ENCODE measurements around the gene BCAS3.
A peak's percentile ranks its signal among the peaks of the same experiment; 100 is the strongest.

Gene BCAS3

GRCh38 chr17:60679287-60679686, 1.6 kb downstream of the BCAS3 start:
- Mint-ChIP-seq H3K27me3 (no peaks in the 10 kb centered on the region), H3K4me3 (peak overlapping the region; percentile 50), H3K36me3 (ENCODE audit: insufficient read depth) (peaks cover 30% of the 10 kb centered on the region), H3K9me3 (peaks cover 4% of the 10 kb centered on the region), H3K27ac (ENCODE audit: low read depth) (no peak overlapping the region), H3K4me1 (peaks cover 28% of the 10 kb centered on the region)
- no peak for DNase-seq (ENCODE audit: low spot score in 2 of 2)
- ATAC-seq (replicated peaks; ENCODE audit: extremely low read depth, poor library complexity, severe bottlenecking): no peak

- no peaks in the 10 kb centered on the region for H3K27me3 Mint-ChIP-seq
- H3K4me3 Mint-ChIP-seq: no peak overlapping the region
- ATAC-seq (replicated peaks; ENCODE audit: extremely low read depth, poor library complexity, severe bottlenecking) (no peak), DNase-seq (ENCODE audit: low spot score in 2 of 2) (no peak)
- H3K9me3 Mint-ChIP-seq: no peaks in the 10 kb centered on the region
- no peak overlapping the region for H3K27ac Mint-ChIP-seq (ENCODE audit: low read depth)
- peaks cover 33% of the 10 kb centered on the region for H3K4me1 Mint-ChIP-seq
- H3K36me3 Mint-ChIP-seq (ENCODE audit: insufficient read depth): peaks cover 38% of the 10 kb centered on the region
Measured at GRCh38 chr17:60680754-60681153, 3.1 kb downstream of the BCAS3 start.

GRCh38 chr17:60685437-60685836, 7.8 kb downstream of the BCAS3 start:
- peaks cover 6% of the 10 kb centered on the region for H3K4me1 Mint-ChIP-seq
- DNase-seq (ENCODE audit: low spot score in 2 of 2) (no peak), ATAC-seq (replicated peaks; ENCODE audit: extremely low read depth, poor library complexity, severe bottlenecking) (no peak)
- H3K27me3 Mint-ChIP-seq: no peaks in the 10 kb centered on the region
- no peak overlapping the region for H3K27ac Mint-ChIP-seq (ENCODE audit: low read depth)
- H3K36me3 Mint-ChIP-seq (ENCODE audit: insufficient read depth): peaks cover 47% of the 10 kb centered on the region
- H3K9me3 Mint-ChIP-seq: no peaks in the 10 kb centered on the region
- no peak overlapping the region for H3K4me3 Mint-ChIP-seq

GRCh38 chr17:60695960-60696359, 18.3 kb downstream of the BCAS3 start:
- ATAC-seq (replicated peaks; ENCODE audit: extremely low read depth, poor library complexity, severe bottlenecking): no peak
- H3K4me3 Mint-ChIP-seq: no peak overlapping the region
- peaks cover 30% of the 10 kb centered on the region for H3K36me3 Mint-ChIP-seq (ENCODE audit: insufficient read depth)

GRCh38 chr17:60699090-60699489, 21.4 kb downstream of the BCAS3 start:
- ATAC-seq (replicated peaks; ENCODE audit: extremely low read depth, poor library complexity, severe bottlenecking): no peak
- Mint-ChIP-seq H3K27me3 (no peaks in the 10 kb centered on the region), H3K36me3 (ENCODE audit: insufficient read depth) (peaks cover 17% of the 10 kb centered on the region), H3K9me3 (no peaks in the 10 kb centered on the region), H3K4me3 (no peak overlapping the region), H3K27ac (ENCODE audit: low read depth) (peak overlapping the region; percentile 47), H3K4me1 (no peaks in the 10 kb centered on the region)
- DNase-seq (ENCODE audit: low spot score in 2 of 2): no peak

More at GRCh38 chr17:60695960-60696359, 18.3 kb downstream of the BCAS3 start:
- no peaks in the 10 kb centered on the region for H3K27me3 Mint-ChIP-seq
- H3K9me3 Mint-ChIP-seq: no peaks in the 10 kb centered on the region
- no peaks in the 10 kb centered on the region for H3K4me1 Mint-ChIP-seq
- no peak for DNase-seq (ENCODE audit: low spot score in 2 of 2)
- no peak overlapping the region for H3K27ac Mint-ChIP-seq (ENCODE audit: low read depth)

- H3K27ac Mint-ChIP-seq (ENCODE audit: low read depth): no peak overlapping the region
- DNase-seq (ENCODE audit: low spot score in 2 of 2): no peak
- no peak for ATAC-seq (replicated peaks; ENCODE audit: extremely low read depth, poor library complexity, severe bottlenecking)
- H3K36me3 Mint-ChIP-seq (ENCODE audit: insufficient read depth): peaks cover 7% of the 10 kb centered on the region
- no peaks in the 10 kb centered on the region for H3K4me1 Mint-ChIP-seq
- H3K9me3 Mint-ChIP-seq: no peaks in the 10 kb centered on the region
- no peaks in the 10 kb centered on the region for H3K27me3 Mint-ChIP-seq
- H3K4me3 Mint-ChIP-seq: no peak overlapping the region
Measured at GRCh38 chr17:60704170-60704569, 26.5 kb downstream of the BCAS3 start.

- no peaks in the 10 kb centered on the region for H3K27me3 Mint-ChIP-seq
- no peak for ATAC-seq (replicated peaks; ENCODE audit: extremely low read depth, poor library complexity, severe bottlenecking)
- H3K4me1 Mint-ChIP-seq: peaks cover 6% of the 10 kb centered on the region
- peak overlapping the region; percentile 3 for H3K27ac Mint-ChIP-seq (ENCODE audit: low read depth)
- no peaks in the 10 kb centered on the region for H3K9me3 Mint-ChIP-seq
- peaks cover 19% of the 10 kb centered on the region for H3K36me3 Mint-ChIP-seq (ENCODE audit: insufficient read depth)
- no peak for DNase-seq (ENCODE audit: low spot score in 2 of 2)
- H3K4me3 Mint-ChIP-seq: no peak overlapping the region
Measured at GRCh38 chr17:60712675-60713074, 35.0 kb downstream of the BCAS3 start.

- H3K27me3 Mint-ChIP-seq: no peaks in the 10 kb centered on the region
- H3K9me3 Mint-ChIP-seq: no peaks in the 10 kb centered on the region
- DNase-seq (ENCODE audit: low spot score in 2 of 2) (no peak), ATAC-seq (replicated peaks; ENCODE audit: extremely low read depth, poor library complexity, severe bottlenecking) (no peak)
- H3K4me1 Mint-ChIP-seq: peaks cover 6% of the 10 kb centered on the region
- peaks cover 19% of the 10 kb centered on the region for H3K36me3 Mint-ChIP-seq (ENCODE audit: insufficient read depth)
- H3K27ac Mint-ChIP-seq (ENCODE audit: low read depth): no peak overlapping the region
- no peak overlapping the region for H3K4me3 Mint-ChIP-seq
Measured at GRCh38 chr17:60713608-60714007, 36.0 kb downstream of the BCAS3 start.

GRCh38 chr17:60716766-60717165, 39.1 kb downstream of the BCAS3 start:
- no peaks in the 10 kb centered on the region for H3K9me3 Mint-ChIP-seq
- no peak overlapping the region for H3K4me3 Mint-ChIP-seq
- H3K27me3 Mint-ChIP-seq: no peaks in the 10 kb centered on the region
- peak overlapping the region; percentile 64 for H3K27ac Mint-ChIP-seq (ENCODE audit: low read depth)
- no peak for ATAC-seq (replicated peaks; ENCODE audit: extremely low read depth, poor library complexity, severe bottlenecking)
- H3K4me1 Mint-ChIP-seq: peaks cover 12% of the 10 kb centered on the region
- no peak for DNase-seq (ENCODE audit: low spot score in 2 of 2)
- peaks cover 3% of the 10 kb centered on the region for H3K36me3 Mint-ChIP-seq (ENCODE audit: insufficient read depth)

- Mint-ChIP-seq H3K27me3 (no peaks in the 10 kb centered on the region), H3K36me3 (ENCODE audit: insufficient read depth) (peaks cover 4% of the 10 kb centered on the region), H3K4me1 (peaks cover 7% of the 10 kb centered on the region), H3K27ac (ENCODE audit: low read depth) (no peak overlapping the region), H3K9me3 (no peaks in the 10 kb centered on the region), H3K4me3 (no peak overlapping the region)
- DNase-seq (ENCODE audit: low spot score in 2 of 2) (no peak), ATAC-seq (replicated peaks; ENCODE audit: extremely low read depth, poor library complexity, severe bottlenecking) (no peak)
Measured at GRCh38 chr17:60717814-60718213, 40.2 kb downstream of the BCAS3 start.

- peak in 1 of 2 donors; percentile 13 for DNase-seq (ENCODE audit: low spot score in 2 of 2)
- Mint-ChIP-seq H3K9me3 (no peaks in the 10 kb centered on the region), H3K36me3 (ENCODE audit: insufficient read depth) (peaks cover 9% of the 10 kb centered on the region), H3K4me3 (no peak overlapping the region), H3K27ac (ENCODE audit: low read depth) (no peak overlapping the region), H3K27me3 (no peaks in the 10 kb centered on the region), H3K4me1 (peaks cover 10% of the 10 kb centered on the region)
- no peak for ATAC-seq (replicated peaks; ENCODE audit: extremely low read depth, poor library complexity, severe bottlenecking)
Measured at GRCh38 chr17:60720763-60721531, 43.3 kb downstream of the BCAS3 start.

- Mint-ChIP-seq H3K27ac (ENCODE audit: low read depth) (no peak overlapping the region), H3K9me3 (no peaks in the 10 kb centered on the region), H3K36me3 (ENCODE audit: insufficient read depth) (peaks cover 9% of the 10 kb centered on the region), H3K27me3 (no peaks in the 10 kb centered on the region), H3K4me1 (peaks cover 11% of the 10 kb centered on the region), H3K4me3 (no peak overlapping the region)
- ATAC-seq (replicated peaks; ENCODE audit: extremely low read depth, poor library complexity, severe bottlenecking): no peak
- no peak for DNase-seq (ENCODE audit: low spot score in 2 of 2)
Measured at GRCh38 chr17:60724647-60725046, 47.0 kb downstream of the BCAS3 start.

GRCh38 chr17:60729854-60730253, 52.2 kb downstream of the BCAS3 start:
- Mint-ChIP-seq H3K4me1 (peaks cover 18% of the 10 kb centered on the region), H3K4me3 (no peak overlapping the region), H3K36me3 (ENCODE audit: insufficient read depth) (peaks cover 9% of the 10 kb centered on the region), H3K27ac (ENCODE audit: low read depth) (no peak overlapping the region), H3K27me3 (no peaks in the 10 kb centered on the region), H3K9me3 (no peaks in the 10 kb centered on the region)
- no peak for ATAC-seq (replicated peaks; ENCODE audit: extremely low read depth, poor library complexity, severe bottlenecking)
- DNase-seq (ENCODE audit: low spot score in 2 of 2): no peak

All from central memory CD8-positive, alpha-beta T cell (primary cell).